HAP-1 (cell line): ENCODE data around the gene CXorf66.

Source experiments
- DNase-seq, 2 experiments: peaks; one replicate each; pipeline ENCODE4 v3.0.0-alpha.2; 2016 to 2020; ENCODE audit warnings: low spot score in 2 of 2
- H3K27me3 ChIP-seq: fragments of 250-450 bp; sonication (Bioruptor Pico); 2 replicates; pipeline ENCODE4 v1.5.1; 2020; ENCODE audit warnings: low read depth, mild to moderate bottlenecking, moderate library complexity
- H3K36me3 ChIP-seq: fragments of 250-450 bp; sonication (Bioruptor Pico); replicated peaks from 2 replicates; pipeline ENCODE4 v1.5.1; 2020; ENCODE audit warnings: mild to moderate bottlenecking
- H3K4me1 ChIP-seq: fragments of 250-450 bp; sonication (Bioruptor Pico); 2 replicates; pipeline ENCODE4 v1.5.1; 2020; ENCODE audit warnings: mild to moderate bottlenecking
- H3K4me3 ChIP-seq: fragments of 250-450 bp; sonication (Bioruptor Pico); 2 replicates; pipeline ENCODE4 v1.5.1; 2020; ENCODE audit warnings: mild to moderate bottlenecking, moderate library complexity
- H3K9me3 ChIP-seq: fragments of 250-450 bp; sonication (Bioruptor Pico); 2 replicates; pipeline ENCODE4 v1.5.1; 2020; ENCODE audit warnings: mild to moderate bottlenecking, moderate library complexity
- in situ Hi-C: fragments of 300-500 bp; cut with MboI; formaldehyde crosslinking; loops from 3 replicates; pipeline ENCODE4 v1.14.3; 2020; ENCODE audit warnings: low sequenced_read_pairs, inconsistent platforms, mixed read lengths

Gene CXorf66

GRCh38 chrX:139909712-139910111 is 55.6 kb downstream of the CXorf66 start:
- H3K27me3 ChIP-seq: no peaks in the 10 kb centered on the region
- DNase-seq: no peak
- H3K9me3 ChIP-seq: no peaks in the 10 kb centered on the region
- in situ Hi-C loops: no loop called here
- H3K4me3 ChIP-seq: no peak overlapping the region
- peaks cover 31% of the 10 kb centered on the region for H3K4me1 ChIP-seq
- no peaks in the 10 kb centered on the region for H3K36me3 ChIP-seq

- H3K4me1 ChIP-seq: peaks cover 28% of the 10 kb centered on the region
- H3K36me3 ChIP-seq: no peaks in the 10 kb centered on the region
- no peak for DNase-seq
- in situ Hi-C loops: no loop called here
- no peak overlapping the region for H3K4me3 ChIP-seq
- H3K9me3 ChIP-seq: no peaks in the 10 kb centered on the region
- H3K27me3 ChIP-seq: no peaks in the 10 kb centered on the region
Observed at GRCh38 chrX:139907078-139907477, 58.2 kb downstream of the CXorf66 start.

GRCh38 chrX:139905743-139906142 is 59.6 kb downstream of the CXorf66 start:
- Histone ChIP-seq H3K9me3 (no peaks in the 10 kb centered on the region), H3K4me1 (peaks cover 18% of the 10 kb centered on the region), H3K36me3 (no peaks in the 10 kb centered on the region), H3K4me3 (no peak overlapping the region), H3K27me3 (no peaks in the 10 kb centered on the region)
- in situ Hi-C loops: no loop called here
- no peak for DNase-seq
